Hepatic stellate cell (primary cell): ENCODE results near the gene ULK4.
"Not testable (repeated sequence)": the region's sequence is repeated elsewhere in the genome, so short reads cannot be mapped to it uniquely, and the experiment has no call there.

Experiments used
- DNase-seq: peaks from one replicate; pipeline ENCODE4 v3.0.0; 2011; ENCODE audit warnings: low spot score

Gene ULK4

DNA sequence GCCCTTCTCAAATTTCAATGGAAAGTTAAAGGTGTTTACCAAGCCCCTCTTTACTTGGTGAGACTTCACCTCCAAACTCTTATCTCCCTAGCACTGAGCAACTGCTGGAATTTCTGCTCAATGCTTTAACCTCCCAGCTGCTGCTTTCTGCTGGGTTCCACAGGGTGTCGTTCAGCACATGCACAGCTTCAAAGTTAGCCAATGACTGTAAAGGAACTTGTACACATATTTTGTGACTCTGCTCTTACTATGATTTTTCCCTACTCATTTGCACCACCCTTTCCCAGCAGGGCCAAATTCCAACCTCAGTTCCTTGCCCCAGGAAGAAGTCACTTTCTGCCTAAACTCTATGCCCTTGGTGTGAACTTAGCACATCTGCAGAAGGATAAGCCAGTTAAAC is 89.7 kb downstream of the ULK4 start:
- DNase-seq: no peak

DNA sequence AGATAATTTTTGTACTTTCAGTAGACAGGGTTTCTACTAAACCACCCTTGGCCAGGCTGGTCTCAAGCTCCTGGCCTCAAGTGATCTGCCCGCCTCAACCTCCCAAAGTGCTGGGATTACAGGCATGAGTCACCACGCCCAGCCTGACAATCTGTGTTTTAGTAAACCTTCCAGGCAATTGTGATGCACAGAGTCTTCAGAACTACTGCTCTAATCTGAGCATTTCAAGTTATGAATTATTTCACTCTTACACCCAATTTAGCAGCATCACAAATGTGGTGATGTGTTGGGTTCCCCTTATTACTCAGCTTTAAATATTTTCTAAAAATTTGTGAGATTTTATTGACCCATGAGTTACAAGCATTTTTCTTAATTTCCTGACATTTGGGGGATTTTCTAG is 94.4 kb downstream of the ULK4 start:
- no peak for DNase-seq

DNA sequence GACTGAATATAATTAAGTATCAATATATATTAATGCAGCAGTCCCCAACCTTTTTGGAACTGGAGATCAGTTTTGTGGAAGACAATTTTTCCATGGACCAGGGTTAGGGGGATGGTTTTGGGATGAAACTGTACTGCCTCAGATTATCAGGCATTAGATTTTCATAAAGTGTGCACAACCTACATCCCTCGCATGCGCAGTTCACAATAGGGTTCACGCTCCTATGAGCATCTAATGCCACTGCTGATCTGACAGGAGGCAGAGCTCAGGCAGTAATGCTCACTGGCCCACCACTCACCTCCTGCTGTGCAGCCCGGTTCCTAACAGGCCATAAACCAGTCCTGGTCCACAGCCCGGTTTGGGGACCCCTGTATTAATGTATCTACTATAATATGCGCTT is 95.6 kb downstream of the ULK4 start:
- no peak for DNase-seq

DNA sequence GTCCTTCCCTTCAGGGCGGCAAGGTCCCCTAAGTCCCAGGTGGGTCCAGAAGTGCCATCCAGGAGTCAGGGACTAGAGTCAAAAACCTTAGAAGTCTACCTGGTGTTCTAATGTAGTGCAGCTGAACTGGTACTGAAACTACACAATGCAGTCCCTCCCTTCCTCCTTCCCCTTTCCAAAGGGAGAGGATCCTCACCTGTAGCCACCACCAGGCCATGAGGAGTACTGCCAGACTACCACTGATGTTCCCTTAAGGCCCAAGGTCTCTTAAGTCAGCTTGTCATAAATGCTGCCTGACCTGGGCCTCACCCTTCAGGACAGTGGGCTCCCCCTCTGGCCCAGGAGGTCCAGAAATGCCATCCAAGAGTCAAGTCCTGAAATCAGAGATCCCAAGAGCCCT is 98.9 kb downstream of the ULK4 start:
- DNase-seq: no peak

DNA sequence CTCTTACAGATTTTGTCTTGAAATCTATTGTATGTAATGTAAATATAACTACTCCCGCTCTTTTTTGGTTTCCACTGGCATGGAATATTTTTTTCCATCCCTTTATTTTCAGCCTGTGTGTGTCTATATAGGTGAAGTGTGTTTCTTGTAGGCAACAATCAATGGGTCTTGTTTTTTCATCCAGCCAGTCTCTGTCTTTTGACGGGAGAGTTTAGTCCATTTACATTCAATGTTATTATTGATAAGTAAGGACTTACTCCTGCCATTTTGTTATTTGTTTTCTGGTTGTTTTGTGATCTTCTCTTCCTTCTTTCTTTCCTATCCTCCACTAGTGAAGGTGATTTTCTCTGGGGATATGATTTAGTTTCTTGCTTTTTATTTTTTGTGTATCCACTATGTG is 101.4 kb downstream of the ULK4 start:
- DNase-seq: not testable (repeated sequence)

DNA sequence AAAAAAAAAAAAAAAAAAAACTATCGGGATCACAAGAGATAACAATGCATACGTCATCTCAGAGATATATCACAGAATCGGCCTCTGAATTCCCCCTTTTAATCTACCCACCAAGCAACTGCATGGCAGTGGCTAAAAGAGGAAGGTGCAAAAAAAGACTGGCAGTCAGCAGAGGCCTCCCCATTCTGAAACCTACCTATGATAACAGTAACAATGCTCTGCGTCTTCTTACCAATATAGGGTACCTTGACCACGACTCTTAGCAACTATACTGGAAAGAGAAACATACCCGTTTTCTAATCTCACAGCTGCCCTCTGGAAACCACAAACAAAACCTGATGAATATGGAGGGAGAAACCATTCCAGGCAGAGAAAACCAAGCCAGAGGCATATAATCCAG is 106.9 kb downstream of the ULK4 start:
- DNase-seq: no peak

DNA sequence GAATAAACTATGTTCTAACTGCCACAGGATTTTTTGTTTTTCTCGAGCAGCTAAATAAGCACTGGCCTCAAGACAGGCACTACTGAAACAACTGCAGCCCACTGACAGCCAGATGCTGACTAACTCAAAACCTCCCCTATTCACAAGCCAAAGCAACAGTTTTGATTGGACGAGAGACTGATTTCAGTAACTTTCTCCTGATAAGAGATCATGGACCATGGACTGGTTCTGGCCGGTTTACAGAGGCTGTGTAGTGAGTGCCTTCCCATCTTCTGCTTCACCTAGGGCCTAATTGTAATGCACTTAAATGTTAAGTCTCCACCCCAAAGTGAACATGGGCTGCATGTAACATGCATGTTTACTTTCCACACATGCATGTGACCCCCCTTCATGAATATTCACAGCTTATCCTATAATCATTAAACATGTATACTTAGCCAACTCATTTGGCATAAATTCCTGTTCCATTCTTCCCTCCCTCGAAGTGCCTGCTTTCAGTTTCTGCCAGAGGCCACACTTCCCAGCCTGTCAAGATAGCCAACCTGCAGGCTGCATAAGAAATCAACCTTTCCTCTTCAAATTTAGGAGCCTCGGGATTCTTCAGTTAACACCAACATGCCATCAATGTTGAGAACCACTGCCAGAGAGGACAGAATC is 108.2 kb downstream of the ULK4 start:
- DNase-seq: no peak

DNA sequence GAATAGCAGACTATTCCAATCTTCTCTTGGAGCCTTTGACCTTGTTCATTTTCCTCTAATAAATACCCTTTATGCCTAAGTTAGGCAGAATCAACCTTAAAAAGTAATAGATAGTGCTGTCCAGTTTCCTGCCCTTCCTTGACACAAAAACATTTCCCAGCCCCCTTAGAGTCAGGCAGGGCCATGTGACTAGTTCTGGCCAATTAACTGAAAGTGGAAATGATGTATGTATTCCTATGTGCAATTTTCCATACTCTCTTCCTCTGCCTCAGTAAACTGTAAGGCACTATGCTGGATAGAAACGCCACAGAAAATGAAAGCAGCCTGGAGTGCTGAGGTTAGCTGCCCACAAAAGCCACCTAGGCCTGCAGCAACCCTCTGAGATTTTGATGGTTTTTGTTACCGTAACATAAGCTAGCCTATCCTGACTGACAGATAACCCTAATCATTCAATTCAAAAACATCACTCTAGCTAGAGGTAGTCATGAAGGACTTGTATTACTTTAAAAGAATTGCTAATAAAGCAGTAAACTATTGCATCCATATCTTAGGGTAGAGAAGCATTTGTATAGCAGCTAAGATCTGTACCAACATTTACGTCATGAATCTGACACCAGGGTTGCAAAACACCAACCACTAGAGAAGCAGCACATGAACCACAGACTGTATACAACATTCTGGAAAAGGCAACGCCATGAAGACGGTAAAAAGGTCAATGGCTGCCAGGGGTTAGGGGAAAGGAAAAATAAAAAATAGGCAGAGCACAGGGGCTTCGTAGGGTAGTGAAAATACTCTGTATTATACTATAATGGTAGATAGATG is 112.9 kb downstream of the ULK4 start:
- DNase-seq: no peak

DNA sequence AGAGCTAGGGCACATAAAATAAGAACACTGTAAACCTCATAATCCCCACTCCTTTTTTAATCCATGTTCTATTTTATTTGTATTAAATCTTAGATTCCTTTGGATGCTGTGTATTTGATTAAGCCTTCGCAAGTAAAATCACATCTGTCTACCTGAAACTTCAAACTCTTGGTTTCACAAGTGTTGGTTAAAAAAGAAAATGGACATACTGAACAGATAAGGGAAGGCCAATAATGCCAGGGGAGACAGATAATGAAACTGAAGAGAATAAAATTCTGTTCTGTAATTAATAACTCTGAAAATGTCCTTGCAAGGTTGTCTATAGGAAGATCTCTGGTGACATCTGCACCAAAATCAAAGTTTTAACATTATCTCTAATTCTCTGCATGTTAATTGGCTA is 114.2 kb downstream of the ULK4 start:
- no peak for DNase-seq

DNA sequence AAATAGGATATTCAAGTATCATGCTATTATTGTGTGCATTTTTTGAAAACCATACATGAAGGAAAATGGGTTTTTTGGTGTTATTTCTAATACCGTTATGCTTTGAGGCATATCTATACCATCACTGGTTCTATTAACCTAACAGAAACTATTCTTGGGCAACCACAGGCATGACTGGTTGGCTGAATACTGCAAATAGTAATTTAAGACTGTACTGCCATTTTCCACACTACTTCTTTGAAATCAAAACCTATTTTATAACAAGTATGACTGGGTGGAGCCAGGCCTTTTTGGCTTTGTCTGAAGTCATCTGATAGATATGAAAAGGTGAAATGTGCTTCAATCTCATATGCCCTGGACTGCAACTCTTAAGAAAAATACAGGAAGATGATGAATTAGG is 115.1 kb downstream of the ULK4 start:
- no peak for DNase-seq

DNA sequence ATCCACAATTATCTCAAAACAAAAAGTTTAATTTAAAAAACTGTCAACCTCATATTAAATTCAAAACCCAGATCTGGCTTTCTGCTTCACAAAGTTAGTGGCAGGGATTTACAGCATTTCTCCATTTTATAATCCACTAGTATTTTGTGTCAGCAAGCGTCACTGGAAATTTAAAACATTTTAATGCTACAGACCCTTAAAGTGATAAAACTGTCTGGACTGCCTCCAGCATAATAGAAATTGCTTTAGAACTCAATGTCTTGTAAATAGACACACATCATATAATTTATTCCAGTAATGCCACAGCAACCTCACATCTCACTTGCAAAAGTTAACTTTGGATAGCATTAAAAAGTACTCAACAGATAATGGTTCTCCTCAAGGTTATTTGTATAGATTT is 116.1 kb downstream of the ULK4 start:
- DNase-seq: no peak

DNA sequence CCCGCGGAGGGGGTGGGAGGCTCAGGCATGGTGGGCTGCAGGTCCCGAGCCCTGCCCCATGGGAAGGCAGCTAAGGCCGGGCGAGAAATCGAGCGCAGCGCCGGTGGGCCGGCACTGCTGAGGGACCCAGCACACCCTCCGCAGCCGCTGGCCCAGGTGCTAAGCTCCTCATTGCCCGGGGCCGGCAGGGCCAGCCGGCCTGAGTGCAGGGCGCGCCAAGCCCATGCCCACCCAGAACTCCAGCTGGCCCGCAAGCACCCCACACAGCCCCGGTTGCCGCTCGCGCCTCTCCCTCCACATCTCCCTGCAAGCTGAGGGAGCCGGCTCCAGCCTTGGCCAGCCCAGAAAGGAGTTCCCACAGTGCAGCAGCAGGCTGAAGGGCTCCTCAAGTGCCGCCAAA is 117.6 kb downstream of the ULK4 start:
- DNase-seq: not testable (repeated sequence)

DNA sequence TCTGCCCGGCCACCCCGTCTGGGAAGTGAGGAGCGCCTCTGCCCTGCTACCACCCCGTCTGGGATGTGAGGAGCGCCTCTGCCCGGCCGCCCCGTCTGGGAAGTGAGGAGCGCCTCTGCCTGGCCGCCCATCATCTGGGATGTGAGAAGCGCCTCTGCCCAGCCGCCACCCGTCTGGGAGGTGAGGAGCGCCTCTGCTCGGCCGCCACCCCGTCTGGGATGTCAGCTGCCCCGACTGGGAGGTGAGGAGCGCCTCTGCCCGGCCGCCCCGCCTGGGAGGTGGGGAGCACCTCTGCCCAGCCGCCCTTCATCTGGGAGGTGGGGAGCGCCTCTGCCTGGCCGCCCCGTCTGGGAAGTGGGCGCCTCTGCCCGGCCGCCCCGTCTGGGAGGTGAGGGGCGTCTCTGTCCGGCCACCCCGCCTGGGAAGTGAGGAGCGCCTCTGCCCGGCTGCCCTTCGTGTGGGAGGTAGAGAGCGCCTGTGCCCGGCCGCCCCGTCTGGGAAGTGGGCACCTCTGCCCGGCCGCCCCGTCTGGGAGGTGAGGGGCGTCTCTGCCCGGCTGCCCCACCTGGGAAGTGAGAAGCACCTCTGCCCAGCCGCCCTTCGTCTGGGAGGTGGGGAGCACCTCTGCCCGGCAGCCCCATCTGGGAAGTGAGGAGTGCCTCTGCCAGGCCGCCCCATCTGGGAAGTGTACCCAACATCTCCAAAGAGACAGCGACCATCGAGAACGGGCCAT is 120.8 kb downstream of the ULK4 start:
- not testable (repeated sequence) for DNase-seq

DNA sequence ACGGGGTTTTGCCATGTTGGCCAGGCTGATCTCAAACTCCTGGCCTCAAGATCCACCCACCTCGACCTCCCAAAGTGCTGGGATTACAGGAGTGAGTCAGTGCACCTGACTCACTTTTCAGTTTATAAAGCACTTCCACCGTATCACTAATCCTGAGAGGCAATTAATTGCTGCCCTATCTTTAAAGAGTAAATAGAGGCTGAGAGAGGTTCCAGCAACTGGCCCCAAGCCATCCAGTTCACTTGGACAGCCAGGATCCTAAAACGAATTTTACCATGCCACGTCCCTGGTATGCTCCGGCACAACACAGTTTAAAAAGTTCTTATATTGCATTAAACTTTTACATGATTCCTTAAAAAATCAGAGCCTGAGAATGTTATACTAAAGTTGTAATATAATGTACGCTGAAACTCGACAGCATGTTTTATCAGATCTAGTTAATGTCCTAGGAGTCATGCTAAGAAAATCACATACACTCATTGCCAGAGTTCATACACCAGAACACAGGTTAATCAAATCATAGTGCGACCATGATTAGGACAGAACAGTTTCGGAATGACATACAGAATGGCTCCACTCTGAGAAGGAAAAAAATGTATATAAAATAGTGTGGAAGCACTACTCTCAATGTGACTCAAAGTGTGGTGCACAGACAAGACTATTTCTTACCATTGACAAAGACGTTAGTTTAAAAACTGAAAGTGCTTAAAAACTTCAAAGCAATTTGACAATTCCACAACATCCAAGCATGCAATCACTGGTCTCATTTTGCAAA is 125.4 kb downstream of the ULK4 start:
- DNase-seq: no peak

DNA sequence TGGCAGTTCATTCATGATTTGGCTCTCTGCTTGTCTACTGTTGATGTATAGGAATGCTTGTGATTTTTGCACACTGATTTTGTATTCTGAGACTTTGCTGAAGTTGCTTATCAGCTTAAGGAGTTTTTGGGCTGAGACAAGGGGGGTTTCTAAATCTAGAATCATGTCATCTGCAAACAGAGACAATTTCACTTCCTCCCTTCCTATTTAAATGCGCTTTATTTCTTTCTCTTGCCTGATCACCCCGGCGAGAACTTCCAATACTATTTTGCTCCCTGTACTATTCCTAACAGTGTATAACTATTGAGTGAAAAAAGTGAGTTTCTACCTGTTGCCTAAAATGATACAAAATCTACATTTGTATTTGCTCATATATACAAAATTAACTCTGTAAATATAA is 128.3 kb downstream of the ULK4 start:
- DNase-seq: no peak

DNA sequence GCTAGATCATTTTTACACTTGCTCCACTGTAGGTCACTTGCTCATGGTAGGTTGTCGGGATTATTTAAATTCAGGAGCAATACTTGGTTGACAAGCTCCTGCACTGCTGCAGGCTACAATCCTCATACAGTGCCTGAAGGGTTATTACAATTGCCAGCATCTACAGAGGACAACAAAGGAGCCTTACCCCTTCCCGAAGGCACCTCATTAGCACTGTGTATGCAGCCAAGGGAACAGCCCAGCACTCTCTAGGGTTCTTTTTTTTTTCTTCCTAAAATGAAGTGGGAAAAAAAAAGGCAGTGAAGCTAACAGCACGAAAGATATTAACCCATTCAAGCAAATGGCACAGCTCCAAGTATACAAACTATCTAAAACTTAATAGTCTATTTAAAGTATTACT is 142.7 kb downstream of the ULK4 start:
- DNase-seq: no peak

DNA sequence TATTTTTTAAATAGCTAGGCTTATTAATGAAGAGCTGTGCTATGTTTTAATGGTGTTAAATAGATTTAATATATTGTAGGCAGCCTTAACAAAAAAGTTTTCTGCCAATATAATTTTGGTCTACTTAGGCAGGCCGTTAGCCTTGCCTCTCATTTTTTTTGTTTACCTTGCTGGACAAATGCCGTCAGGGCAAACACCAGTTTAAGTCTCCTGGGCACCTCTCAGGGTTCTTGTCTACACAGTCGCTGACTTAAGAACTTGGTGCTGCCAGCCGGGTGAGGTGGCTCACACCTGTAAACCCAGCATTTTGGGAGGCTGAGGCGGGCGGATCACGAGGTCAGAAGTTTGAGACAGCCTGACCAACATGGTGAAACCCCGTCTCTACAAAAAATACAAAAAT is 153.3 kb downstream of the ULK4 start:
- DNase-seq: no peak

DNA sequence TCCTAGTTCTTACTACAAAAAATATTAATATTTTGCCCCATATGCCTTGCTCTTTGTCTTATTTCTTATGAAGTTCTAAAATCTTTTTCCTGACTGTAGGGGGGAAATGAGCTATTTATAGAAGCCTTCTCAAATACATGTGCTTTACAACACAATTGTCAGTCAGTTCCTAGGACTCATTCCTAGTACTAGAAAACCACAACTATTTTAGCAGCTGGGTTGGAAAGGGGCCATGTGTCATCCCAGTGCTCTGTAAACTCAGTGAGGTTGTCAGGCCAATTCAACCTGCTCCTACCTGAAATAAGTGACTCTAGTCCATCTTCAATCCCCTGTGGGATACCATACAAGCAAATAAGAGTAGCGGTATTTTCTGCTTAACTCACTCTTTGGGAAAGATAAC is 153.8 kb downstream of the ULK4 start:
- peak; percentile 14 for DNase-seq

DNA sequence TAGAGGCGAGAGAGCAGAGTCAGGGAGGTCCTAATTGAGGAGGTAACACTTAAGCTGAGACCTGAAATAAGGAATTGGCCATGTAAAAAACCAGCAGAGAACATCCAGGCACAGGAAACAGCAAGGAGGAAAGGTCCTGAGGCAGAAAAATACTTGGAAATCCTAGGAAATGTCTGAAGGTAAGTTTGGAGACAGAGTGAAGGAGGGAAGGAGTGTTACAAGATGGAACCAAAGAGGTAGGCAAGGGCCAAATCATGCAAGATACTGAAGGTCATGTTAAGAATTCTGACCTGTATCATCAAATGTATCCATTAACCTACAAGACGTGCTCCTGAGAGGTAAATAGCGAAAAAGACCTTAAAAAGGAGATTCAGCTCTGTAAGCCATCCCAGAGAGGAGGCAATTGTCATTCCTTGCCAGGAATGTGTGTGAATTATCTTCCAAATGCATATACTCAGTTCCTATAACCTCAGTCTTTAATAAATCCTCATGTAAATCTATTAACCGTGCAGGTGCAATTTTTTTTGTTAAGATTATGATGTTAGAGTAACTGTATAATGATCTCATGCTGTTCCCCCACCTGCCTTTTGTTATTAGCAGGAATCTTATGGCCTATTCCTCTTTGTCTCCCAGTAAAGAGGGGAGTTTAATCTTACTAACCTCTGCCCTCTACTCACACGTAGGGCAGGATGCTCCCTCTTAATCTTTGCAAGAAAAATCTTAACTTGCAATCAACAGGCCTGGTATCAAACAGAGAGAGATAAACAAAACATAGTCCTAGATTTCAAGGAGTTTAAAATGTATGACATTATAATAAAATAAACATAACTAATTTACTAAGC is 166.9 kb downstream of the ULK4 start:
- no peak for DNase-seq

DNA sequence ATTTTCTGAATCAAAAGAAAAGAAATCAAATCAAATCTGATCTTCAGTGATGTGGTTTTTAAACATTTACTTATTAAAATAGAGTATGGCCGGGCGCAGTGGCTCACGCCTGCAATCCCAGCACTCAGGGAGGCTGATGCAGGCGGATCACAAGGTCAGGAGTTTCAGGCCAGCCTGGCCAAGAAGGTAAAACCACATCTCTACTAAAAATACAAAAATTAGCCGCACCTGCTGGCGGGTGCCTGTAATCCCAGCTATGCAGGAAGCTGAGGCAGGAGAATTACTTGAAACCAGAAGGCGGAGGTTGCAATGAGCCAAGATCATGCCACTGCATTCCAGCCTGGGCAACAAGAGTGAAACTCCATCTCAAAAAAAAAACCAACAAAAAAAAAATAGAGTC is 169.1 kb downstream of the ULK4 start:
- DNase-seq: no peak

DNA sequence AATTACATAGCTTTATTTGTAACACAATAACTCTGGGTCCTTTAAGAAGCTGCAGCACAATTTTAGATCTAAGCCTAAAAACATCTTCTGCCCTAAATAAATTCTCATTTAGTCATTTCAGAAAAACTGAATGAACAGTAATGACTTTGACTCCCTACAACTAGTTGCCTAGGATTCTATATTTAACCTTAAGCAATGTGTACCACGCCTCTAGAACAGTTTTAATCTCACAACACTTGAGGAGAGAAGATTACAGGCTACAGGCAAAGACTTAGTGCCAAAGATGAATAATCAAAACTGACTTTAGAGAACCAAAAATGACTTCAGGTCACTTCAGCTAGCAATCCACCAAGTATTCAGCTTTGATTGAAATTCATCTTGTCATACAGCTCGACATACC is 192.8 kb downstream of the ULK4 start:
- no peak for DNase-seq

DNA sequence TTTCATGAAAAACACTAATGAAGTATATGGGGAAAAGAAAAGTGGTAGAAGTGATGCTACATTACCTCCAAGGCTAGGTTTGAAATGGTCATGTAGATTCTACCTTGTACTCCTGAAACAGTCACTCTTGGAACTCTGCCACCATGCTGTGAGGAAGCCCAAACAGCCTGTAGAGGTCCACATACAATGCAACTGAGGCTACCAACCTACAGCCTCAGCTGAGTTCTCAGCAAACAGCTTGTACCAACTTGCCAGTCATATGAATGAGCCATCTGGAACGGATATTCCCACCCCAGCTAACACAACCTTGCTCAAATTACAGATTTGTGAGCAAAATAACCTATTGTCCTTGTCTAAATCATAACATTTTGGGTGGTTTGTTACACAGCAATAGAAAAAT is 193.5 kb downstream of the ULK4 start:
- no peak for DNase-seq
